Common myeloid progenitor, CD34-positive (primary cell): ENCODE results near the gene MINAR2. TPM values are rescaled to one million over a fixed set of nuclear protein-coding genes. Genes with fewer than 3 reads are reported as not detected.

Experiments used
- CTCF ChIA-PET: fragments of 350-600 bp; sonication (Branson Sonifier 250); formaldehyde crosslinking; loops from one replicate; lab custom pipeline; 2021; ENCODE audit warnings: antibody characterized with exemption; lab: Charles Lee
- POLR2A ChIA-PET: fragments of 350-600 bp; sonication (Branson Sonifier 250); formaldehyde crosslinking; loops from one replicate; lab custom pipeline; 2021; ENCODE audit warnings: antibody characterized with exemption; lab: Charles Lee
- DNase-seq, 3 donors: peaks; one replicate each; pipeline versions ENCODE4 v3.0.0 to v3.0.0-alpha.2; 2013
- H3K27ac ChIP-seq, 2 experiments: 1 replicate in 1 of 2; 2 replicates in 1 of 2; pipeline ENCODE4 v1.7.0; 2013; ENCODE audit warnings: inconsistent platforms in 2 of 2, low read length in 2 of 2, mild to moderate bottlenecking in 2 of 2, low read depth in 1 of 2, moderate library complexity in 1 of 2; ENCODE audit not compliant: severe bottlenecking in 2 of 2, insufficient read depth in 1 of 2, poor library complexity in 1 of 2
- H3K27me3 ChIP-seq, 5 experiments: replicated peaks in 2 of 5; 1 replicate in 3 of 5; 2 replicates in 2 of 5; pipeline versions ENCODE4 v1.6.1 to v1.7.0; 2013; ENCODE audit warnings: low read length in 4 of 5, mild to moderate bottlenecking in 2 of 5, moderate library complexity in 2 of 5, inconsistent platforms in 1 of 5; ENCODE audit not compliant: insufficient read depth in 5 of 5, control insufficient read depth in 4 of 5
- H3K36me3 ChIP-seq, 4 experiments: 1 replicate in 2 of 4; 2 replicates in 2 of 4; pipeline versions ENCODE4 v1.6.1 to v1.7.0; 2013; ENCODE audit warnings: low read length in 3 of 4, control low read depth in 1 of 4, mild to moderate bottlenecking in 1 of 4; ENCODE audit not compliant: control insufficient read depth in 4 of 4, insufficient read depth in 4 of 4
- H3K4me1 ChIP-seq, 4 experiments: 1 replicate in 3 of 4; 2 replicates in 1 of 4; pipeline versions ENCODE4 v1.6.1 to v1.7.1; 2013; ENCODE audit warnings: low read length in 3 of 4, mild to moderate bottlenecking in 3 of 4, control low read depth in 1 of 4, inconsistent platforms in 1 of 4, moderate library complexity in 1 of 4; ENCODE audit not compliant: control insufficient read depth in 4 of 4, insufficient read depth in 4 of 4; ENCODE audit errors: control extremely low read depth in 1 of 4
- H3K4me3 ChIP-seq, 7 experiments: 1 replicate in 4 of 7; 2 replicates in 3 of 7; pipeline versions ENCODE4 v1.5.1 to v1.7.0; 2013; ENCODE audit warnings: mild to moderate bottlenecking in 7 of 7, low read length in 6 of 7, moderate library complexity in 6 of 7, inconsistent platforms in 2 of 7, low read depth in 2 of 7, control low read depth in 1 of 7; ENCODE audit not compliant: insufficient read depth in 4 of 7, control insufficient read depth in 1 of 7; ENCODE audit errors: extremely low read depth in 1 of 7
- H3K9me3 ChIP-seq, 5 experiments: 1 replicate in 4 of 5; 2 replicates in 1 of 5; pipeline versions ENCODE4 v1.6.1 to v1.7.1; 2013; ENCODE audit warnings: low read length in 4 of 5, mild to moderate bottlenecking in 2 of 5, inconsistent platforms in 1 of 5, low read depth in 1 of 5, moderate library complexity in 1 of 5; ENCODE audit not compliant: control insufficient read depth in 4 of 5, insufficient read depth in 2 of 5; ENCODE audit errors: control extremely low read depth in 1 of 5
- WGBS: methylation state at CpG from one replicate; pipeline ENCODE4 v1.1.5; 2013; ENCODE audit not compliant: insufficient coverage; 5-methylcytosine and 5-hydroxymethylcytosine counted together
- polyA plus RNA-seq: library from polyadenylated mRNA; unstranded; fragments of 120-200 nt; gene quantifications from one replicate; pipeline ENCODE4 v1.2.1, GENCODE V29; 2013

The MINAR2 gene
- not detected for polyA plus RNA-seq

- over 99% methylated on average over 9 of the region's 13 CpGs for WGBS
- Histone ChIP-seq H3K27ac (no peak within 1 kb of the TSS), H3K4me3 (no peak within 1 kb of the TSS), H3K9me3 (no peaks in the 10 kb centered on the region), H3K36me3 (no peaks in the 10 kb centered on the region), H3K4me1 (no peaks in the 10 kb centered on the region), H3K27me3 (peaks cover 0 to 3% (median 0%) of the 10 kb centered on the region in 5 experiments)
- no peak for DNase-seq
- POLR2A ChIA-PET = no interaction called here
- CTCF ChIA-PET = interaction anchor here (1.5 kb wide), 1 partner anchor 23 kb away, joined by 3 read pairs; no protein-coding TSS in a partner anchor
Observed at GRCh38 chr5:129747572-129748407, at the start of gene MINAR2. Gene MINAR2 (plus strand): TSS chr5:129748094. CDS start chr5:129748191, 97 bp downstream.

- no peaks in the 10 kb centered on the region for H3K27me3 ChIP-seq
- no peak overlapping the region for H3K27ac ChIP-seq
- CTCF ChIA-PET = interaction anchor here (1.3 kb wide), 1 partner anchor 153 kb away, joined by 3 read pairs; no protein-coding TSS in a partner anchor
- H3K9me3 ChIP-seq = peaks cover 0 to 3% (median 0%) of the 10 kb centered on the region in 5 experiments
- H3K4me1 ChIP-seq = no peaks in the 10 kb centered on the region
- POLR2A ChIA-PET = no interaction called here
- DNase-seq = no peak
- H3K4me3 ChIP-seq = no peak overlapping the region
- no peaks in the 10 kb centered on the region for H3K36me3 ChIP-seq
Observed at GRCh38 chr5:129698661-129699060, 49.2 kb upstream of the MINAR2 start.

- ChIA-PET POLR2A (no interaction called here), CTCF (no interaction called here)
- WGBS = 100% methylated on average over 1 of the region's 1 CpG
- H3K27me3 ChIP-seq = no peaks in the 10 kb centered on the region
- H3K4me1 ChIP-seq = no peaks in the 10 kb centered on the region
- no peak for DNase-seq
- H3K27ac ChIP-seq = no peak overlapping the region
- no peaks in the 10 kb centered on the region for H3K36me3 ChIP-seq
- no peak overlapping the region for H3K4me3 ChIP-seq
- H3K9me3 ChIP-seq = no peaks in the 10 kb centered on the region
Observed at GRCh38 chr5:129716235-129716634, 31.7 kb upstream of the MINAR2 start.

- Histone ChIP-seq H3K4me3 (no peak overlapping the region), H3K36me3 (no peaks in the 10 kb centered on the region), H3K27ac (no peak overlapping the region), H3K4me1 (no peaks in the 10 kb centered on the region), H3K9me3 (no peaks in the 10 kb centered on the region), H3K27me3 (no peaks in the 10 kb centered on the region)
- DNase-seq = no peak
- CTCF ChIA-PET = no interaction called here
- 98% methylated on average over 4 of the region's 5 CpGs for WGBS
- POLR2A ChIA-PET = no interaction called here
Observed at GRCh38 chr5:129716651-129717050, 31.2 kb upstream of the MINAR2 start.

GRCh38 chr5:129717751-129718310 is 30.1 kb upstream of the MINAR2 start:
- CTCF ChIA-PET = no interaction called here
- Histone ChIP-seq H3K9me3 (no peaks in the 10 kb centered on the region), H3K27me3 (no peaks in the 10 kb centered on the region), H3K36me3 (no peaks in the 10 kb centered on the region), H3K4me1 (no peaks in the 10 kb centered on the region), H3K27ac (no peak overlapping the region), H3K4me3 (no peak overlapping the region)
- POLR2A ChIA-PET = no interaction called here
- DNase-seq = no peak

GRCh38 chr5:129718471-129719090 is 29.3 kb upstream of the MINAR2 start:
- no peak for DNase-seq
- 100% methylated on average over 1 of the region's 1 CpG for WGBS
- no peaks in the 10 kb centered on the region for H3K36me3 ChIP-seq
- CTCF ChIA-PET = no interaction called here
- H3K27ac ChIP-seq = no peak overlapping the region
- no peaks in the 10 kb centered on the region for H3K4me1 ChIP-seq
- no peaks in the 10 kb centered on the region for H3K9me3 ChIP-seq
- H3K27me3 ChIP-seq = no peaks in the 10 kb centered on the region
- no peak overlapping the region for H3K4me3 ChIP-seq
- POLR2A ChIA-PET = no interaction called here

- DNase-seq = no peak
- ChIA-PET CTCF (no interaction called here), POLR2A (no interaction called here)
- H3K27me3 ChIP-seq = no peaks in the 10 kb centered on the region
- H3K36me3 ChIP-seq = no peaks in the 10 kb centered on the region
- H3K9me3 ChIP-seq = no peaks in the 10 kb centered on the region
- H3K4me1 ChIP-seq = no peaks in the 10 kb centered on the region
- no peak overlapping the region for H3K27ac ChIP-seq
- no peak overlapping the region for H3K4me3 ChIP-seq
- WGBS = 90% methylated on average over 1 of the region's 2 CpGs
Observed at GRCh38 chr5:129724222-129724621, 23.7 kb upstream of the MINAR2 start.
